C4-2B (cell line): ENCODE results near the gene PPP5C.

Experiments
- CTCF ChIP-seq: fragments of 450-650 bp; conservative IDR thresholded peaks from 2 replicates; pipeline ENCODE4 v1.5.1; 2017; ENCODE audit warnings: mild to moderate bottlenecking
- ZFX ChIP-seq: fragments of 450-650 bp; IDR thresholded peaks from 2 replicates; pipeline ENCODE4 v1.6.1; 2017

GRCh38 chr19:46408664-46409039 is 61.8 kb downstream of the PPP5C start:
- TF ChIP-seq CTCF (no peak), ZFX (no peak)
